PC-3 (cell line): ENCODE results near the gene AOPEP. TPM values are rescaled to one million over a fixed set of nuclear protein-coding genes. Genes with fewer than 3 reads are reported as not detected.

ENCODE experiments used
- ATAC-seq: fragments of 200-7000 bp; cut with Tn5 transposase; 2 replicates; pipeline ENCODE4 v1.9.1; 2020; ENCODE audit warnings: mild to moderate bottlenecking, moderate library complexity
- BruUV-seq: library from RNA; stranded (reverse); fragments of 400-500 nt; replicated peaks from 2 replicates; lab custom pipeline; 2021; lab: Mats Ljungman, UMichigan
- CTCF ChIA-PET: fragments of 300-600 bp; sonication (Branson Sonifier 250); formaldehyde crosslinking; loops from one replicate; lab custom pipeline; 2022; ENCODE audit warnings: antibody characterized with exemption; lab: Charles Lee
- POLR2A ChIA-PET: fragments of 300-600 bp; sonication (Branson Sonifier 250); formaldehyde crosslinking; loops from one replicate; lab custom pipeline; 2022; ENCODE audit warnings: antibody characterized with exemption; ENCODE audit not compliant: unreplicated experiment; lab: Charles Lee
- DNase-seq: peaks from one replicate; pipeline ENCODE4 v3.0.0-alpha.2; 2015
- H2AFZ ChIP-seq: fragments of 300-600 bp; sonication (generic); 2 replicates; pipeline ENCODE4 v1.6.0; 2016; ENCODE audit warnings: antibody characterized with exemption, low read length
- H3F3A ChIP-seq: fragments of 300-600 bp; sonication (generic); one replicate; pipeline ENCODE4 v1.6.0; 2017; ENCODE audit warnings: antibody characterized with exemption, low read length, control low read depth, mild to moderate bottlenecking; ENCODE audit not compliant: unreplicated experiment
- H3K27ac ChIP-seq: fragments of 300-600 bp; sonication (generic); 2 replicates; pipeline ENCODE4 v1.5.1; 2016; ENCODE audit warnings: mild to moderate bottlenecking, low read length
- H3K27me3 ChIP-seq: fragments of 300-600 bp; sonication (generic); 2 replicates; pipeline ENCODE4 v1.6.1; 2016; ENCODE audit warnings: low read length, mixed read lengths
- H3K36me3 ChIP-seq: fragments of 300-600 bp; sonication (generic); 2 replicates; pipeline ENCODE4 v1.6.1; 2016; ENCODE audit warnings: low read depth, mixed run types, low read length, mixed read lengths
- H3K4me1 ChIP-seq: fragments of 300-600 bp; sonication (generic); 2 replicates; pipeline ENCODE4 v1.5.1; 2016; ENCODE audit warnings: low read length; ENCODE audit not compliant: insufficient read depth
- H3K4me2 ChIP-seq: fragments of 300-600 bp; sonication (generic); 2 replicates; pipeline ENCODE4 v1.6.0; 2016; ENCODE audit warnings: low read length
- H3K4me3 ChIP-seq: fragments of 300-600 bp; sonication (generic); 2 replicates; pipeline ENCODE4 v1.5.1; 2016; ENCODE audit warnings: mild to moderate bottlenecking, low read length, mixed read lengths
- H3K79me2 ChIP-seq: fragments of 300-600 bp; sonication (generic); 2 replicates; pipeline ENCODE4 v1.6.1; 2017; ENCODE audit warnings: low read length, mixed read lengths
- H3K9ac ChIP-seq: fragments of 300-600 bp; sonication (generic); 2 replicates; pipeline ENCODE4 v1.6.0; 2016; ENCODE audit warnings: mild to moderate bottlenecking, low read length
- H3K9me2 ChIP-seq: fragments of 300-600 bp; sonication (generic); replicated peaks from 2 replicates; pipeline ENCODE4 v1.6.1; 2016; ENCODE audit warnings: mixed run types, low read length, mixed read lengths
- H3K9me3 ChIP-seq: fragments of 300-600 bp; sonication (generic); 2 replicates; pipeline ENCODE4 v1.6.1; 2016; ENCODE audit warnings: low read length, mixed read lengths
- H4K20me1 ChIP-seq: fragments of 300-600 bp; sonication (generic); 2 replicates; pipeline ENCODE4 v1.6.1; 2016; ENCODE audit warnings: low read length, mixed read lengths
- CTCF ChIP-seq: fragments of 300-600 bp; sonication (generic); conservative IDR thresholded peaks from 2 replicates; pipeline ENCODE4 v1.5.1; 2017; ENCODE audit warnings: antibody characterized with exemption, low read depth, mild to moderate bottlenecking, low read length
- EZH2 ChIP-seq: fragments of 300-600 bp; sonication (generic); IDR thresholded peaks from one replicate; pipeline ENCODE4 v1.6.1; 2017; ENCODE audit warnings: antibody characterized with exemption, mild to moderate bottlenecking, low read length; ENCODE audit not compliant: unreplicated experiment
- EZH2phosphoT487 ChIP-seq: fragments of 300-600 bp; sonication (generic); IDR thresholded peaks from 2 replicates; pipeline ENCODE4 v1.6.1; 2018; ENCODE audit warnings: mild to moderate bottlenecking, antibody characterized with exemption, low read length, borderline replicate concordance
- intact Hi-C: fragments of 100-400 bp; cut with micrococcal nuclease; formaldehyde crosslinking; loops from 2 replicates; pipeline ENCODE4 v1.9.0; 2023
- total RNA-seq: library from RNA; depleted of rRNA; stranded (reverse); fragments of >200 nt; gene quantifications from 2 replicates; pipeline ENCODE4 v1.2.3, GENCODE V29; 2014

The AOPEP gene
- total RNA-seq, 1 experiment from 2014 or later, result 23.1 TPM

GRCh38 chr9:95090023-95090791 lies 363.7 kb downstream of the AOPEP start:
- H3K9me2 ChIP-seq, result no peaks in the 10 kb centered on the region
- H3K27me3 ChIP-seq, result no peaks in the 10 kb centered on the region
- no peaks in the 10 kb centered on the region for H3K79me2 ChIP-seq
- no peak overlapping the region for H3K27ac ChIP-seq
- ChIA-PET POLR2A (no interaction called here), CTCF (no interaction called here)
- H3F3A ChIP-seq, result no peaks in the 10 kb centered on the region
- H3K4me2 ChIP-seq, result no peak overlapping the region
- H4K20me1 ChIP-seq, result no peaks in the 10 kb centered on the region
- intact Hi-C loops, result no loop called here
- no peak overlapping the region for H3K9ac ChIP-seq
- H3K36me3 ChIP-seq, result no peaks in the 10 kb centered on the region
- DNase-seq, result no peak
- peaks cover 30% of the 10 kb centered on the region for H3K4me1 ChIP-seq
- H3K9me3 ChIP-seq, result no peaks in the 10 kb centered on the region
- no TSS peak for BruUV-seq
- no peak overlapping the region for H3K4me3 ChIP-seq
- H2AFZ ChIP-seq, result no peak overlapping the region
- no peak for TF ChIP-seq EZH2phosphoT487
- TF ChIP-seq CTCF, result no peak
- TF ChIP-seq EZH2, result no peak
- no peak for ATAC-seq

DNA sequence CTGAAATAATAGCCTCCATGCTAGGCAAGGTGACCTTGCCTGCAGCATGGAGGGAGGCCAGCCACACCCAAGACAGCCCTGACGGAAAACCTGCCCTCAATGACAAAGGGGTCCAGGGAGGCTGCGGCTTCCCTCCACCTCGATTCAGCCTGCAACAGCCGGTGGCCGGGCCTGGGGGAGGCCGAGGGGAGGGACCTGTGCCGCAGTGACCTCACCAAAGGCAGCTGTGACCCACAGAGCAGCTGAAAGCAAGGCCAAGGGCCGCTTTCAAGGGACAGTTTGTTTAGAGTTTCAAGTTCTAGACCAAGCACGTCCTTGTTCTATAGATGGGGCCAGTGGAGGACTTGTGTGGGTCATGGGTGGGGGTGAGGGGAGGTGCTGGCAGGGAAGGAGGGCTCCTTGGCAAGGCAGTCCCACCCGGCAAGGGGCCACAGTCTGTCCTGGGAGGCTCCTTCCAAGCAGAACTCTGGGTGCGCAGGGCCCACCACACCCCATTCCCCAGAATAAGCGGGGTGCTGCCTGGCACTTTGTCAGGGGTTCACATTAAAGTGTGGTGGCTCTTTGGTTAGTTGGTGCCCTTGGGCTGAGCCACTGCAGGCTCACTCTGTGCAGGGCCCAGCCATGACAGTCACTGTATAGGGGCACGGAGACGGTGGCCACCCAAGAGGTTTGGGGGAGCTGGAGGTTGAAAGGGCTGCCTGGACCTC lies 364.5 kb downstream of the AOPEP start:
- peak overlapping the region; percentile 62 for H3K4me2 ChIP-seq
- ATAC-seq, result no peak

More for the DNA sequence above, 364.5 kb downstream of the AOPEP start:
- no peaks in the 10 kb centered on the region for H4K20me1 ChIP-seq
- peak overlapping the region; percentile 95 for H3K27ac ChIP-seq
- DNase-seq, result no peak
- H3F3A ChIP-seq, result no peaks in the 10 kb centered on the region
- H3K4me1 ChIP-seq, result peaks cover 30% of the 10 kb centered on the region
- no peak for TF ChIP-seq EZH2
- no peak for TF ChIP-seq CTCF
- TF ChIP-seq EZH2phosphoT487, result no peak
- no peaks in the 10 kb centered on the region for H3K79me2 ChIP-seq
- ChIA-PET CTCF (no interaction called here), POLR2A (no interaction called here)
- intact Hi-C loops, result no loop called here
- no peak overlapping the region for H2AFZ ChIP-seq
- H3K36me3 ChIP-seq, result no peaks in the 10 kb centered on the region
- no peak overlapping the region for H3K4me3 ChIP-seq
- peak overlapping the region; percentile 66; the same call in 1 of the 2 replicates for H3K9ac ChIP-seq
- H3K27me3 ChIP-seq, result no peaks in the 10 kb centered on the region
- H3K9me2 ChIP-seq, result no peaks in the 10 kb centered on the region
- H3K9me3 ChIP-seq, result no peaks in the 10 kb centered on the region
- BruUV-seq, result no TSS peak
